H9 (cell line): ENCODE data around the gene GNA12. TPM values are rescaled to one million over a fixed set of nuclear protein-coding genes. Genes with fewer than 3 reads are reported as not detected.

Source experiments
- DNase-seq: peaks from one replicate; pipeline ENCODE4 v3.0.0-alpha.2; 2017
- H2AFZ ChIP-seq: one replicate; pipeline ENCODE4 v1.6.1; 2013; ENCODE audit warnings: mild to moderate bottlenecking, low read length, control low read depth, moderate library complexity
- H2AK5ac ChIP-seq: 2 replicates; pipeline ENCODE4 v1.6.1; 2013; ENCODE audit warnings: low read length, control low read depth, mixed read lengths; ENCODE audit not compliant: insufficient read length
- H2BK120ac ChIP-seq: one replicate; pipeline ENCODE4 v1.6.1; 2013; ENCODE audit warnings: low read depth, mild to moderate bottlenecking, low read length, control low read depth, inconsistent platforms; ENCODE audit not compliant: poor library complexity, severe bottlenecking
- H2BK12ac ChIP-seq: 2 replicates; pipeline ENCODE4 v1.6.1; 2013; ENCODE audit warnings: low read length, control low read depth, mixed read lengths, low read depth; ENCODE audit not compliant: insufficient read length
- H2BK15ac ChIP-seq: 2 replicates; pipeline ENCODE4 v1.6.1; 2013; ENCODE audit warnings: low read depth, low read length, control low read depth
- H2BK20ac ChIP-seq: one replicate; pipeline ENCODE4 v1.6.1; 2013; ENCODE audit warnings: low read depth, mild to moderate bottlenecking, low read length, control low read depth, inconsistent platforms; ENCODE audit not compliant: poor library complexity, severe bottlenecking
- H2BK5ac ChIP-seq: 2 replicates; pipeline ENCODE4 v1.6.1; 2013; ENCODE audit warnings: low read length, control low read depth, mixed read lengths; ENCODE audit not compliant: insufficient read length
- H3K14ac ChIP-seq: 2 replicates; pipeline ENCODE4 v1.6.1; 2013; ENCODE audit warnings: low read length, control low read depth; ENCODE audit not compliant: insufficient read depth
- H3K18ac ChIP-seq: 2 replicates; pipeline ENCODE4 v1.6.1; 2013; ENCODE audit warnings: low read depth, mild to moderate bottlenecking, mixed read lengths, low read length, control low read depth; ENCODE audit not compliant: insufficient read length
- H3K23ac ChIP-seq: 2 replicates; pipeline ENCODE4 v1.6.1; 2013; ENCODE audit warnings: low read length, control low read depth, mixed read lengths, low read depth; ENCODE audit not compliant: insufficient read length
- H3K23me2 ChIP-seq: 2 replicates; pipeline ENCODE4 v1.6.1; 2013; ENCODE audit warnings: low read depth, mild to moderate bottlenecking, mixed read lengths, low read length, control low read depth; ENCODE audit not compliant: insufficient read length, poor library complexity, severe bottlenecking
- H3K27ac ChIP-seq: 2 replicates; pipeline ENCODE4 v1.5.1; 2013; ENCODE audit warnings: low read length, control low read depth, mixed read lengths, low read depth; ENCODE audit not compliant: insufficient read length
- H3K27me3 ChIP-seq: 2 replicates; pipeline ENCODE4 v1.6.1; 2013; ENCODE audit warnings: low read length, control low read depth, inconsistent platforms; ENCODE audit not compliant: insufficient read depth
- H3K4ac ChIP-seq: 2 replicates; pipeline ENCODE4 v1.6.1; 2013; ENCODE audit warnings: low read depth, mild to moderate bottlenecking, control low read depth, inconsistent platforms, low read length, moderate library complexity
- H3K4me1 ChIP-seq: 2 replicates; pipeline ENCODE4 v1.6.1; 2013; ENCODE audit warnings: low read length, control low read depth, inconsistent platforms; ENCODE audit not compliant: insufficient read depth
- H3K4me2 ChIP-seq: 2 replicates; pipeline ENCODE4 v1.6.1; 2013; ENCODE audit warnings: low read length, control low read depth, mixed read lengths; ENCODE audit not compliant: insufficient read length, insufficient read depth
- H3K56ac ChIP-seq: 2 replicates; pipeline ENCODE4 v1.6.1; 2013; ENCODE audit warnings: low read depth, mild to moderate bottlenecking, mixed read lengths, low read length, control low read depth; ENCODE audit not compliant: insufficient read length
- H3K79me1 ChIP-seq: 2 replicates; pipeline ENCODE4 v1.6.1; 2013; ENCODE audit warnings: low read depth, mild to moderate bottlenecking, moderate library complexity, low read length, control low read depth, inconsistent platforms; ENCODE audit not compliant: insufficient read depth, poor library complexity, severe bottlenecking
- H3K79me2 ChIP-seq: 2 replicates; pipeline ENCODE4 v1.6.1; 2013; ENCODE audit warnings: low read length, control low read depth, inconsistent platforms; ENCODE audit not compliant: insufficient read depth
- H3K9ac ChIP-seq: 2 replicates; pipeline ENCODE4 v1.6.1; 2013; ENCODE audit warnings: low read length, control low read depth, mixed read lengths; ENCODE audit not compliant: insufficient read length; ENCODE audit errors: extremely low read depth
- H3K9me3 ChIP-seq: one replicate; pipeline ENCODE4 v1.6.1; 2013; ENCODE audit warnings: low read depth, low read length, inconsistent platforms; ENCODE audit not compliant: control insufficient read depth
- H3T11ph ChIP-seq: one replicate; pipeline ENCODE4 v1.6.1; 2013; ENCODE audit warnings: mild to moderate bottlenecking, low read length, control low read depth, inconsistent platforms
- H4K20me1 ChIP-seq: one replicate; pipeline ENCODE4 v1.6.1; 2013; ENCODE audit not compliant: control insufficient read depth, insufficient read length, insufficient read depth
- H4K5ac ChIP-seq: 2 replicates; pipeline ENCODE4 v1.6.1; 2013; ENCODE audit warnings: low read depth, mild to moderate bottlenecking, mixed read lengths, low read length, control low read depth; ENCODE audit not compliant: insufficient read length
- H4K8ac ChIP-seq: replicated peaks from 2 replicates; pipeline ENCODE4 v1.6.1; 2013; ENCODE audit warnings: low read length, control low read depth, mixed read lengths, low read depth; ENCODE audit not compliant: insufficient read length
- H4K91ac ChIP-seq: 2 replicates; pipeline ENCODE4 v1.6.1; 2013; ENCODE audit warnings: low read depth, mild to moderate bottlenecking, moderate library complexity, mixed read lengths, low read length, control low read depth; ENCODE audit not compliant: insufficient read length
- H3K27ac Mint-ChIP-seq, 3 experiments: 2 replicates in 2 of 3; 3 replicates in 1 of 3; pipeline ENCODE4 v1.8.0; 2020 to 2021; ENCODE audit warnings: mixed read lengths in 3 of 3, mild to moderate bottlenecking in 1 of 3, moderate library complexity in 1 of 3
- H3K27me3 Mint-ChIP-seq: 2 replicates; pipeline ENCODE4 v1.8.0; 2021; ENCODE audit warnings: low read depth, mild to moderate bottlenecking, moderate library complexity, mixed read lengths
- H3K36me3 Mint-ChIP-seq, 3 experiments: 2 replicates in 2 of 3; 3 replicates in 1 of 3; pipeline ENCODE4 v1.8.0; 2020 to 2021; ENCODE audit warnings: low read depth in 3 of 3, mixed read lengths in 3 of 3; ENCODE audit not compliant: insufficient read depth in 1 of 3
- H3K4me1 Mint-ChIP-seq, 2 experiments: 2 replicates each; pipeline ENCODE4 v1.8.0; 2020; ENCODE audit warnings: mixed read lengths in 2 of 2
- H3K4me3 Mint-ChIP-seq, 2 experiments: 2 replicates in 1 of 2; 3 replicates in 1 of 2; pipeline ENCODE4 v1.8.0; 2020 to 2021; ENCODE audit warnings: mild to moderate bottlenecking in 2 of 2, mixed read lengths in 2 of 2, moderate library complexity in 1 of 2
- H3K9me3 Mint-ChIP-seq, 2 experiments: 2 replicates in 1 of 2; 3 replicates in 1 of 2; pipeline ENCODE4 v1.8.0; 2020; ENCODE audit warnings: mild to moderate bottlenecking in 2 of 2, mixed read lengths in 2 of 2, moderate library complexity in 1 of 2
- WGBS: extraction: QIAGEN DNeasy Blood & Tissue Kit; methylation state at CpG from one replicate; pipeline ENCODE4 v1.1.7; 2013; ENCODE audit warnings: missing lambda C conversion rate, low lambda C conversion rate, mixed read lengths; ENCODE audit not compliant: insufficient read length; ENCODE audit errors: extremely low coverage; 5-methylcytosine and 5-hydroxymethylcytosine counted together
- total RNA-seq: library from RNA; stranded (reverse); gene quantifications from 2 replicates; pipeline ENCODE4 v1.2.1, GENCODE V29; 2021
- TF ChIP-seq, protein P1 (sequence below): fragments of 200-600 bp; sonication (generic); conservative IDR thresholded peaks from 3 replicates; pipeline ENCODE4 v1.8.0; 2021; ENCODE audit warnings: antibody characterized with exemption, mild to moderate bottlenecking

The GNA12 gene
- total RNA-seq, 1 experiment from 2014 or later = 60.2 TPM

DNA sequence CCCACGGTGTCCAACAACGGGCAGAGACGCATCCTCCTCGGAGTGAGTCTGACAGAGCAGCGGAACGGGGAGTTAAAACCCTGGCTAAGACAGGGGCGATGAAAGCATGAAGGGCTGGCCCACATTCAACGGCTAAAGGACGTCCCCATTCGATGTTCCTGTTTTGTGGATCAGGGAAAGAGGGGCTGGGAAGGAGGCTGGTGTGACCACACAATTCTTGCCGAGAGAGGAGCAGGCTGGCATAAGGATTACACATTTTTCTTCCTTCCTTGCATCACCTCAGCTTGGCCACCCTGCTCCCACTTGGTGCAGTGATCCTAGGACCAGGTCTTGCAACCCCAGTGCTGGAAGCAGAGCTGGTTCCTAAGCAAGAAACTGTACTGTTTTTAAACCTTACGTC lies 67.7 kb downstream of the GNA12 start:
- no peak overlapping the region for H2AK5ac ChIP-seq
- DNase-seq = no peak
- H3K4me1 ChIP-seq = no peaks in the 10 kb centered on the region
- Mint-ChIP-seq H3K4me1 (peaks cover 20 to 21% of the 10 kb centered on the region in 2 experiments), H3K36me3 (peaks cover 25 to 39% (median 32%) of the 10 kb centered on the region in 3 experiments), H3K27ac (peak overlapping the region; percentile 49 to 89 (median 89)), H3K4me3 (no peak overlapping the region; a peak in 1 of 5 replicates), H3K9me3 (no peaks in the 10 kb centered on the region; a peak in 1 of 5 replicates), H3K27me3 (no peaks in the 10 kb centered on the region)
- no peak overlapping the region for H4K5ac ChIP-seq
- no peaks in the 10 kb centered on the region for H3K23me2 ChIP-seq
- H3K4me2 ChIP-seq = no peak overlapping the region
- no peak overlapping the region for H2BK120ac ChIP-seq
- H3K79me1 ChIP-seq = peaks cover 2% of the 10 kb centered on the region
- TF ChIP-seq, protein P1, sequence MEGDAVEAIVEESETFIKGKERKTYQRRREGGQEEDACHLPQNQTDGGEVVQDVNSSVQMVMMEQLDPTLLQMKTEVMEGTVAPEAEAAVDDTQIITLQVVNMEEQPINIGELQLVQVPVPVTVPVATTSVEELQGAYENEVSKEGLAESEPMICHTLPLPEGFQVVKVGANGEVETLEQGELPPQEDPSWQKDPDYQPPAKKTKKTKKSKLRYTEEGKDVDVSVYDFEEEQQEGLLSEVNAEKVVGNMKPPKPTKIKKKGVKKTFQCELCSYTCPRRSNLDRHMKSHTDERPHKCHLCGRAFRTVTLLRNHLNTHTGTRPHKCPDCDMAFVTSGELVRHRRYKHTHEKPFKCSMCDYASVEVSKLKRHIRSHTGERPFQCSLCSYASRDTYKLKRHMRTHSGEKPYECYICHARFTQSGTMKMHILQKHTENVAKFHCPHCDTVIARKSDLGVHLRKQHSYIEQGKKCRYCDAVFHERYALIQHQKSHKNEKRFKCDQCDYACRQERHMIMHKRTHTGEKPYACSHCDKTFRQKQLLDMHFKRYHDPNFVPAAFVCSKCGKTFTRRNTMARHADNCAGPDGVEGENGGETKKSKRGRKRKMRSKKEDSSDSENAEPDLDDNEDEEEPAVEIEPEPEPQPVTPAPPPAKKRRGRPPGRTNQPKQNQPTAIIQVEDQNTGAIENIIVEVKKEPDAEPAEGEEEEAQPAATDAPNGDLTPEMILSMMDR = no peak
- H4K91ac ChIP-seq = no peak overlapping the region
- H3K18ac ChIP-seq = no peak overlapping the region
- H3K56ac ChIP-seq = no peak overlapping the region
- no peak overlapping the region for H2AFZ ChIP-seq
- H3K79me2 ChIP-seq = peaks cover 3% of the 10 kb centered on the region; the same call in 1 of the 2 replicates
- no peaks in the 10 kb centered on the region; the same call in 1 of the 2 replicates for H3K27me3 ChIP-seq
- H2BK15ac ChIP-seq = no peak overlapping the region
- H4K20me1 ChIP-seq = peaks cover 3% of the 10 kb centered on the region
- no peaks in the 10 kb centered on the region for H3K9me3 ChIP-seq
- no peak overlapping the region for H4K8ac ChIP-seq
- H3K27ac ChIP-seq = no peak overlapping the region
- no peak overlapping the region for H2BK20ac ChIP-seq
- no CpG with 5 or more reads among the region's 12 CpGs for WGBS
- H2BK5ac ChIP-seq = no peak overlapping the region
- no peak overlapping the region for H3K23ac ChIP-seq
- H3T11ph ChIP-seq = no peak overlapping the region
- H2BK12ac ChIP-seq = no peak overlapping the region
- no peak overlapping the region for H3K9ac ChIP-seq
- no peak overlapping the region for H3K4ac ChIP-seq
- H3K14ac ChIP-seq = no peak overlapping the region
